GM12873 (cell line): ENCODE measurements around the gene HNRNPA2B1.

Source experiments
- TF ChIP-seq, protein P1 (sequence below): IDR thresholded peaks from 2 replicates; pipeline ENCODE4 v1.5.1; 2012; ENCODE audit warnings: low read depth, mild to moderate bottlenecking, moderate library complexity, low read length, control low read depth; ENCODE audit not compliant: insufficient read depth; ENCODE audit errors: missing control alignments

Gene HNRNPA2B1

DNA sequence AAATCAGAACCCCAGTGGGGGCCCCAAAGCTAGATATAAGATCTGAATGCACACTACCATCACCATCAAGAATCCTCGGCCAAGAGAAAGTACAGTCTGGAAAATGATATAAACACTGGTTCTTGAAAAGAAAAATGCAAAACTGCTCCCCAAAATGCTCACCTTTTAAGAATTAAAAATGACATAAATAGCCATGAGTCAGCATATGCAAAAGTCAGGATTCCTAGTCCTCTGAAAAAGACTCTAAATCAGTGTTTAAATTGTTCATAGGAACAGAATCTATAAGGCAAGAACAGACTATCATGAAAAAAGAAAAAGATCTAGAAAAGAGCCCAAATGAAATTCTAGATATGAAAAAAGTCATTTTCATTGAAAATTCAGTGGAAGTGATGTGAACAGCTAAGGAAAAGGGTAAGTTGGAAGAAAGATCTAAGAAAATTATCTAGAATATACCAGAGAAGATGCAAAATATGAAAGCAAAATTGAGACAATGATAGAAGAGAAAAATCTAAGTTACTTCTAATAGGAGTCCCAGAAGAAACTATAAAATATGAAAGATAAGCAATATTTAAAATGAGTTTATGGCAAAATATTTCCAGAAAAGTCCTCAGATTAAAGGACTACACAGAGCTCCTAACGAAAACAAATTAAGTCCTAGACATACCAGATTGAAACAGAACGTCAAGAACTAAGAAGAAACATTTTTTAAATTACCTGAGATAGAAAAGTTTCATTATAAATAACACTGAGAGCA is 18.9 kb downstream of the HNRNPA2B1 start:
- TF ChIP-seq, protein P1, sequence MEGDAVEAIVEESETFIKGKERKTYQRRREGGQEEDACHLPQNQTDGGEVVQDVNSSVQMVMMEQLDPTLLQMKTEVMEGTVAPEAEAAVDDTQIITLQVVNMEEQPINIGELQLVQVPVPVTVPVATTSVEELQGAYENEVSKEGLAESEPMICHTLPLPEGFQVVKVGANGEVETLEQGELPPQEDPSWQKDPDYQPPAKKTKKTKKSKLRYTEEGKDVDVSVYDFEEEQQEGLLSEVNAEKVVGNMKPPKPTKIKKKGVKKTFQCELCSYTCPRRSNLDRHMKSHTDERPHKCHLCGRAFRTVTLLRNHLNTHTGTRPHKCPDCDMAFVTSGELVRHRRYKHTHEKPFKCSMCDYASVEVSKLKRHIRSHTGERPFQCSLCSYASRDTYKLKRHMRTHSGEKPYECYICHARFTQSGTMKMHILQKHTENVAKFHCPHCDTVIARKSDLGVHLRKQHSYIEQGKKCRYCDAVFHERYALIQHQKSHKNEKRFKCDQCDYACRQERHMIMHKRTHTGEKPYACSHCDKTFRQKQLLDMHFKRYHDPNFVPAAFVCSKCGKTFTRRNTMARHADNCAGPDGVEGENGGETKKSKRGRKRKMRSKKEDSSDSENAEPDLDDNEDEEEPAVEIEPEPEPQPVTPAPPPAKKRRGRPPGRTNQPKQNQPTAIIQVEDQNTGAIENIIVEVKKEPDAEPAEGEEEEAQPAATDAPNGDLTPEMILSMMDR, result no peak

DNA sequence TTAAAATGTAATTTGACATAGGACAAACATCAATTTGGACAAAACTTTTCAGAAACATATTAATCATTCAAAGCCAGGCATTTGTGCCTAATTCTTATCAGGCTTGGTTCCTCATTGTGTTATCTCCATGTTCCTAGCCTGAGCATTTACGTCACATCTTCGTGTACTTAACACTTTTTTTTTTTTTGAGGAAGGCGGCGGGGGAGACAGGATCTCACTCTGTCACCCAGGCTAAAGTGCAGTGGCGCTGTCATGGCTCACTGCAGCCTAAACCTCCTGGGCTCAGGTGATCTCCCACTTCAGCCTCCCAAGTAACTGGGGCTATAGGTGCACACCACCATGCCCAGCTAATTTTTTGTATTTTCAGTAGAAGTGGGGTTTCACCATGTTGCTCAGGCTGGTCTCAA is 19.8 kb downstream of the HNRNPA2B1 start:
- TF ChIP-seq, protein P1, result no peak

GRCh38 chr7:26179826-26180497 is 20.6 kb downstream of the HNRNPA2B1 start:
- TF ChIP-seq, protein P1, result no peak

- TF ChIP-seq, protein P1, result no peak
Measured at GRCh38 chr7:26179422-26179821, 21.1 kb downstream of the HNRNPA2B1 start.

DNA sequence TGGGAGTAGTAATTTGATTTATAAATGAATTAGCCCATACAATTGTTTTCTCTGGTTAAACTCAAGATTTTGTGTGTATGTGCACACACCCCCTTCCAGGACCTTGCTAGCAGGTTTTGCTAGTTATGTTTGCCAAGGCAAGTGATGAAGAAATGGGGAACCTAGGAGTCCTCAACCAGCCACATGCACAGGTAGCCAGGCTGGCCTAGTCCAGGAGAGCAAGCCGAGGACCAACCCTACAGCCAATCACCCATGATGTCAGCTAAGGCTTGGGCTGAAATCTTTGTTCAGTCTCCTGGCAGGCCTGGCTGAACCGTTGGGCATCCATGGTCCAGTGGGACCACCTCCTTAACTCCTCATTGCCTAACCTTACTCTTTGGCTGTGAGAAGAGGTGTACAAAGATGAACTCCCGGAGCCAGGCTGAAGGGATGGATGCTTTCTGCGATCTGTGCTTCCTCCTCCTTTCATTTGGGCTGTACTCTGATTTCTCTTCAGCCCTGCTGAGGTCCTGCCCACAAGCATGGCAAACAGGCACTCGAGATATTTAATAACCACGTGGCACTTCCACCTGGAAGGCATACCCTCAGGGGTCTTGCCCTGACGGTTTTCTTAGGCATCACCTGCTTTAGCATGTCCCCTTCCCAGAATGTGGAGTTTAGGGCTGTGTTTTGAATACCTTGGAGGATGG is 22.1 kb downstream of the HNRNPA2B1 start:
- TF ChIP-seq, protein P1, result no peak

DNA sequence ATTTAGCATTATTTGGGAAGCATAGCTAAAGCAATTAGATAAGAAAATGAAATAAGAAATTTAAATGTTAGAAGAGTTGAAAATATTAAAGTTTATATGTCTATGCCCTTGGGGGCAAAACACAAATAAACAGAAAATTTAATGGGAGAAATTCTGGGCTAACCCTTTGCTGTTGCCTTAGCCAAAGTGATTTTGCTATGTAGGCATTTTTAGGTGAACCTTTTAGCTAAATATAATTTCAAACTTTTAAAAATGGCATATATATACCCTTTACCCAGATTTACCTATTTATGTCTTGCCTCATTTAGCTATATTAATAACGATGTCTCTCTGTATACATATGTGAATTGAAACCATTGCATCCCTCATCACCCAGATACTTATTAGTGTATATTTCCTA is 28.5 kb downstream of the HNRNPA2B1 start:
- TF ChIP-seq, protein P1, result no peak

GRCh38 chr7:26171601-26172000 is 28.9 kb downstream of the HNRNPA2B1 start:
- TF ChIP-seq, protein P1, result no peak
